Measurements from ENCODE around the gene EML4. TPM values are rescaled to one million over a fixed set of nuclear protein-coding genes. Genes with fewer than 3 reads are reported as not detected.

Gene EML4
- total and polyA plus RNA-seq, 2 of the 13 experiments (the other 11 are each of a cell fraction or from before 2014, with no cell fraction given), result 243 to 476 TPM

DNA sequence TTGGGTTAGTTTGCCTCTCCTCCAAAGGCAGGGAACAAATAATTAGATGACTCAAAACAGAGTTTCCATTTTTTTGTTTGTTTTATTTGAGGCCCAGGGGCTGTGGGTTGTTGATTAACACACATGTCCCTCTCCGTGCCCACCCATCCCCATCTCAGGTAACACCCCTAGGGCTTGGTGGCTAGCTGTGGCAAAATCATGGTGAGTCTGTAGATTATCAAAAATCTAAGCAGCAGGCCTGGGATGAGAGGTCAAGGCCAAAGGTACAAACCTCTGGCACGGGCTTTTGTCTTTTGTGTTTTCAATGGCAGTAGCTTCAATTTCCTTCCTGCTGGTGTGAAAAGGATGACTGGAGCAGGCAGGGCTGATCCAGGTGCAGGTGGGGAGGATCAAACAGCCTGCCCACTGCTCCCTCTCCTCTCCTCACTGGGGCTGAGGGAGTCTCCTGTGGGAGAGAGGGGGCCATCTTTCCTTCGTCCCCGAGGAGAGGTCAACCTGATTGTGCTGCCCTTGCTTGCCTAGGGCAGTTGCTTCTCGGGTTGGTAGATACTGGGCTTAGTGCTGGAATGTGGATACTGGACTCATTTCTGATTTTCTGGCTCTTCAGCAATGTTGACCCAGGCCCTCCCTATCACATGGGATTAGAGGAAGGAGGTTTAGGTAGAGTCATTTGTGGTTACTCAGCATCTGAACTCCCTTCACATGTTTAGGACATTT, 31.9 kb upstream of the EML4 start (continued):
- TF ChIP-seq SIN3B (IDR thresholded peaks at IDR 0.05; ENCODE audit: low read length) (no peak), FOXA3 (CRISPR knock-in tag; IDR thresholded peaks at IDR 0.05) (peak; percentile 92), ZNF775 (CRISPR knock-in tag; IDR thresholded peaks at IDR 0.05; ENCODE audit: borderline replicate concordance) (peak; percentile 76; the same call in 1 of the 2 replicates), ZFP36 (IDR thresholded peaks at IDR 0.05; ENCODE audit: borderline replicate concordance, low read depth, low read length, partially characterized antibody) (peak; percentile 3), ZNF577 (CRISPR knock-in tag; IDR thresholded peaks at IDR 0.05; ENCODE audit: borderline replicate concordance, low read depth) (no peak), SNAPC2 (CRISPR knock-in tag; IDR thresholded peaks at IDR 0.05) (no peak; the same call in 1 of the 2 replicates), ZNF460 (CRISPR knock-in tag; IDR thresholded peaks at IDR 0.05; ENCODE audit: borderline replicate concordance) (no peak), ZNF382 (CRISPR knock-in tag; IDR thresholded peaks at IDR 0.05; ENCODE audit: borderline replicate concordance) (no peak), ZNF367 (CRISPR knock-in tag; IDR thresholded peaks at IDR 0.05; ENCODE audit: borderline replicate concordance) (no peak), KLF6 (CRISPR knock-in tag; IDR thresholded peaks at IDR 0.05) (peak; percentile 51; the same call in 1 of the 2 replicates), GATA4 (IDR thresholded peaks at IDR 0.05; ENCODE audit: borderline replicate concordance, low read depth) (peak; percentile 93; the same call in 1 of the 2 replicates), CBX5 (CRISPR knock-in tag; IDR thresholded peaks at IDR 0.05; ENCODE audit: borderline replicate concordance) (peak; percentile 71; the same call in 1 of the 2 replicates), ZNF713 (CRISPR knock-in tag; IDR thresholded peaks at IDR 0.05) (0 out of 2 replicates have a peak, but pooled peaks have one; percentile 38), NFKBIZ (CRISPR knock-in tag; IDR thresholded peaks at IDR 0.05) (no peak)
- TF ChIP-seq, protein P1, sequence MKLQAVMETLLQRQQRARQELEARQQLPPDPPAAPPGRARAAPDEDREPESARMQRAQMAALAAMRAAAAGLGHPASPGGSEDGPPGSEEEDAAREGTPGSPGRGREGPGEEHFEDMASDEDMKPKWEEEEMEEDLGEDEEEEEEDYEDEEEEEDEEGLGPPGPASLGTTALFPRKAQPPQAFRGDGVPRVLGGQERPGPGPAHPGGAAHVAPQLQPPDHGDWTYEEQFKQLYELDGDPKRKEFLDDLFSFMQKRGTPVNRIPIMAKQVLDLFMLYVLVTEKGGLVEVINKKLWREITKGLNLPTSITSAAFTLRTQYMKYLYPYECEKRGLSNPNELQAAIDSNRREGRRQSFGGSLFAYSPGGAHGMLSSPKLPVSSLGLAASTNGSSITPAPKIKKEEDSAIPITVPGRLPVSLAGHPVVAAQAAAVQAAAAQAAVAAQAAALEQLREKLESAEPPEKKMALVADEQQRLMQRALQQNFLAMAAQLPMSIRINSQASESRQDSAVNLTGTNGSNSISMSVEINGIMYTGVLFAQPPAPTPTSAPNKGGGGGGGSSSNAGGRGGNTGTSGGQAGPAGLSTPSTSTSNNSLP (IDR thresholded peaks at IDR 0.05; ENCODE audit: low read depth, low read length), result peak; percentile 87
- TF ChIP-seq, protein P2, sequence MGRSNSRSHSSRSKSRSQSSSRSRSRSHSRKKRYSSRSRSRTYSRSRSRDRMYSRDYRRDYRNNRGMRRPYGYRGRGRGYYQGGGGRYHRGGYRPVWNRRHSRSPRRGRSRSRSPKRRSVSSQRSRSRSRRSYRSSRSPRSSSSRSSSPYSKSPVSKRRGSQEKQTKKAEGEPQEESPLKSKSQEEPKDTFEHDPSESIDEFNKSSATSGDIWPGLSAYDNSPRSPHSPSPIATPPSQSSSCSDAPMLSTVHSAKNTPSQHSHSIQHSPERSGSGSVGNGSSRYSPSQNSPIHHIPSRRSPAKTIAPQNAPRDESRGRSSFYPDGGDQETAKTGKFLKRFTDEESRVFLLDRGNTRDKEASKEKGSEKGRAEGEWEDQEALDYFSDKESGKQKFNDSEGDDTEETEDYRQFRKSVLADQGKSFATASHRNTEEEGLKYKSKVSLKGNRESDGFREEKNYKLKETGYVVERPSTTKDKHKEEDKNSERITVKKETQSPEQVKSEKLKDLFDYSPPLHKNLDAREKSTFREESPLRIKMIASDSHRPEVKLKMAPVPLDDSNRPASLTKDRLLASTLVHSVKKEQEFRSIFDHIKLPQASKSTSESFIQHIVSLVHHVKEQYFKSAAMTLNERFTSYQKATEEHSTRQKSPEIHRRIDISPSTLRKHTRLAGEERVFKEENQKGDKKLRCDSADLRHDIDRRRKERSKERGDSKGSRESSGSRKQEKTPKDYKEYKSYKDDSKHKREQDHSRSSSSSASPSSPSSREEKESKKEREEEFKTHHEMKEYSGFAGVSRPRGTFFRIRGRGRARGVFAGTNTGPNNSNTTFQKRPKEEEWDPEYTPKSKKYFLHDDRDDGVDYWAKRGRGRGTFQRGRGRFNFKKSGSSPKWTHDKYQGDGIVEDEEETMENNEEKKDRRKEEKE (IDR thresholded peaks at IDR 0.05), result no peak
- TF ChIP-seq, protein P3, sequence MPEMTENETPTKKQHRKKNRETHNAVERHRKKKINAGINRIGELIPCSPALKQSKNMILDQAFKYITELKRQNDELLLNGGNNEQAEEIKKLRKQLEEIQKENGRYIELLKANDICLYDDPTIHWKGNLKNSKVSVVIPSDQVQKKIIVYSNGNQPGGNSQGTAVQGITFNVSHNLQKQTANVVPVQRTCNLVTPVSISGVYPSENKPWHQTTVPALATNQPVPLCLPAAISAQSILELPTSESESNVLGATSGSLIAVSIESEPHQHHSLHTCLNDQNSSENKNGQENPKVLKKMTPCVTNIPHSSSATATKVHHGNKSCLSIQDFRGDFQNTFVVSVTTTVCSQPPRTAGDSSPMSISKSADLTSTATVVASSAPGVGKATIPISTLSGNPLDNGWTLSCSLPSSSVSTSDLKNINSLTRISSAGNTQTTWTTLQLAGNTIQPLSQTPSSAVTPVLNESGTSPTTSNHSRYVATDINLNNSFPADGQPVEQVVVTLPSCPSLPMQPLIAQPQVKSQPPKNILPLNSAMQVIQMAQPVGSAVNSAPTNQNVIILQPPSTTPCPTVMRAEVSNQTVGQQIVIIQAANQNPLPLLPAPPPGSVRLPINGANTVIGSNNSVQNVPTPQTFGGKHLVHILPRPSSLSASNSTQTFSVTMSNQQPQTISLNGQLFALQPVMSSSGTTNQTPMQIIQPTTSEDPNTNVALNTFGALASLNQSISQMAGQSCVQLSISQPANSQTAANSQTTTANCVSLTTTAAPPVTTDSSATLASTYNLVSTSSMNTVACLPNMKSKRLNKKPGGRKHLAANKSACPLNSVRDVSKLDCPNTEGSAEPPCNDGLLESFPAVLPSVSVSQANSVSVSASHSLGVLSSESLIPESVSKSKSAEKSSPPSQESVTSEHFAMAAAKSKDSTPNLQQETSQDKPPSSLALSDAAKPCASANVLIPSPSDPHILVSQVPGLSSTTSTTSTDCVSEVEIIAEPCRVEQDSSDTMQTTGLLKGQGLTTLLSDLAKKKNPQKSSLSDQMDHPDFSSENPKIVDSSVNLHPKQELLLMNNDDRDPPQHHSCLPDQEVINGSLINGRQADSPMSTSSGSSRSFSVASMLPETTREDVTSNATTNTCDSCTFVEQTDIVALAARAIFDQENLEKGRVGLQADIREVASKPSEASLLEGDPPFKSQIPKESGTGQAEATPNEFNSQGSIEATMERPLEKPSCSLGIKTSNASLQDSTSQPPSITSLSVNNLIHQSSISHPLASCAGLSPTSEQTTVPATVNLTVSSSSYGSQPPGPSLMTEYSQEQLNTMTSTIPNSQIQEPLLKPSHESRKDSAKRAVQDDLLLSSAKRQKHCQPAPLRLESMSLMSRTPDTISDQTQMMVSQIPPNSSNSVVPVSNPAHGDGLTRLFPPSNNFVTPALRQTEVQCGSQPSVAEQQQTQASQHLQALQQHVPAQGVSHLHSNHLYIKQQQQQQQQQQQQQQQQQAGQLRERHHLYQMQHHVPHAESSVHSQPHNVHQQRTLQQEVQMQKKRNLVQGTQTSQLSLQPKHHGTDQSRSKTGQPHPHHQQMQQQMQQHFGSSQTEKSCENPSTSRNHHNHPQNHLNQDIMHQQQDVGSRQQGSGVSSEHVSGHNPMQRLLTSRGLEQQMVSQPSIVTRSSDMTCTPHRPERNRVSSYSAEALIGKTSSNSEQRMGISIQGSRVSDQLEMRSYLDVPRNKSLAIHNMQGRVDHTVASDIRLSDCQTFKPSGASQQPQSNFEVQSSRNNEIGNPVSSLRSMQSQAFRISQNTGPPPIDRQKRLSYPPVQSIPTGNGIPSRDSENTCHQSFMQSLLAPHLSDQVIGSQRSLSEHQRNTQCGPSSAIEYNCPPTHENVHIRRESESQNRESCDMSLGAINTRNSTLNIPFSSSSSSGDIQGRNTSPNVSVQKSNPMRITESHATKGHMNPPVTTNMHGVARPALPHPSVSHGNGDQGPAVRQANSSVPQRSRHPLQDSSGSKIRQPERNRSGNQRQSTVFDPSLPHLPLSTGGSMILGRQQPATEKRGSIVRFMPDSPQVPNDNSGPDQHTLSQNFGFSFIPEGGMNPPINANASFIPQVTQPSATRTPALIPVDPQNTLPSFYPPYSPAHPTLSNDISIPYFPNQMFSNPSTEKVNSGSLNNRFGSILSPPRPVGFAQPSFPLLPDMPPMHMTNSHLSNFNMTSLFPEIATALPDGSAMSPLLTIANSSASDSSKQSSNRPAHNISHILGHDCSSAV (CRISPR knock-in tag; IDR thresholded peaks at IDR 0.05; ENCODE audit: borderline replicate concordance), result no peak

All from HepG2 (cell line).